Gastrocnemius medialis (tissue), 4 donors: ENCODE data around the gene HDAC4. TPM values are rescaled to one million over a fixed set of nuclear protein-coding genes. Genes with fewer than 3 reads are reported as not detected.

Source experiments
- ATAC-seq, 2 donors: fragments of 150-250 bp; one replicate each; pipeline ENCODE4 v1.9.1; 2016
- DNase-seq, 2 donors: peaks; one replicate each; pipeline ENCODE4 v3.0.0-alpha.2; 2019
- H3K27ac ChIP-seq, 4 donors: fragments of 200-600 bp; sonication (generic); 1 replicate in 1 of 4; 2 replicates in 3 of 4; pipeline ENCODE4 v1.5.1; 2016 to 2018; ENCODE audit warnings: mild to moderate bottlenecking in 2 of 4, moderate library complexity in 1 of 4
- H3K27me3 ChIP-seq, 3 donors: fragments of 200-600 bp; sonication (generic) in 2 of 3; 1 replicate in 1 of 3; 2 replicates in 2 of 3; pipeline versions ENCODE4 v1.5.1 to v1.6.0; 2016 to 2019; ENCODE audit warnings: mild to moderate bottlenecking in 1 of 3, moderate library complexity in 1 of 3
- H3K36me3 ChIP-seq, 2 donors: fragments of 200-600 bp; sonication (generic) in 1 of 2; one replicate each; pipeline ENCODE4 v1.5.1; 2017 to 2018
- H3K4me1 ChIP-seq, 2 donors: fragments of 200-600 bp; sonication (generic) in 1 of 2; one replicate each; pipeline ENCODE4 v1.5.1; 2016 to 2017; ENCODE audit warnings: mild to moderate bottlenecking in 2 of 2
- H3K4me3 ChIP-seq, 4 donors: fragments of 200-600 bp; sonication (generic) in 3 of 4; 1 replicate in 1 of 4; 2 replicates in 3 of 4; pipeline ENCODE4 v1.5.1; 2016 to 2019; ENCODE audit warnings: mild to moderate bottlenecking in 2 of 4
- H3K9me3 ChIP-seq, 3 donors: fragments of 200-600 bp; sonication (generic) in 2 of 3; 1 replicate in 1 of 3; 2 replicates in 2 of 3; pipeline ENCODE4 v1.5.1; 2016 to 2019
- POLR2A ChIP-seq, 2 donors: fragments of 450-650 bp; IDR thresholded peaks; one replicate each; pipeline ENCODE4 v1.6.1; 2017; ENCODE audit warnings: antibody characterized with exemption in 2 of 2, mild to moderate bottlenecking in 2 of 2, moderate library complexity in 2 of 2
- in situ Hi-C, 4 donors: fragments of 200-750 bp; cut with MboI; loops; one replicate each; pipeline versions ENCODE4 v1.15.0 to v1.8.0; 2017; ENCODE audit warnings: low sequenced_read_pairs in 4 of 4
- intact Hi-C: fragments of 100-400 bp; cut with DNase I; formaldehyde crosslinking; loops from one replicate; pipeline ENCODE4 v1.15.1; 2023; ENCODE audit warnings: low total_unique reads
- total RNA-seq, 4 donors: library from RNA; depleted of rRNA; stranded (reverse); fragments of >200 nt; gene quantifications; one replicate each; pipeline versions ENCODE4 v1.1.0 to v1.2.3, GENCODE V29; 2016
- TF ChIP-seq, protein P1 (sequence below), 5 experiments: fragments of 450-650 bp in 3 of 5; fragments of 200-600 bp in 2 of 5; sonication (generic) in 2 of 5; IDR thresholded peaks in 4 of 5; conservative IDR thresholded peaks in 1 of 5; 1 replicate in 4 of 5; 2 replicates in 1 of 5; pipeline ENCODE4 v1.5.1; 2016 to 2019; ENCODE audit warnings: antibody characterized with exemption in 5 of 5, mild to moderate bottlenecking in 3 of 5, moderate library complexity in 3 of 5

The HDAC4 gene
- total RNA-seq, 4 donors from 2014 or later = 23.6 to 257 (median 119) TPM

- TF ChIP-seq POLR2A (IDR thresholded peaks at IDR 0.05) = no peak
- TF ChIP-seq, protein P1, sequence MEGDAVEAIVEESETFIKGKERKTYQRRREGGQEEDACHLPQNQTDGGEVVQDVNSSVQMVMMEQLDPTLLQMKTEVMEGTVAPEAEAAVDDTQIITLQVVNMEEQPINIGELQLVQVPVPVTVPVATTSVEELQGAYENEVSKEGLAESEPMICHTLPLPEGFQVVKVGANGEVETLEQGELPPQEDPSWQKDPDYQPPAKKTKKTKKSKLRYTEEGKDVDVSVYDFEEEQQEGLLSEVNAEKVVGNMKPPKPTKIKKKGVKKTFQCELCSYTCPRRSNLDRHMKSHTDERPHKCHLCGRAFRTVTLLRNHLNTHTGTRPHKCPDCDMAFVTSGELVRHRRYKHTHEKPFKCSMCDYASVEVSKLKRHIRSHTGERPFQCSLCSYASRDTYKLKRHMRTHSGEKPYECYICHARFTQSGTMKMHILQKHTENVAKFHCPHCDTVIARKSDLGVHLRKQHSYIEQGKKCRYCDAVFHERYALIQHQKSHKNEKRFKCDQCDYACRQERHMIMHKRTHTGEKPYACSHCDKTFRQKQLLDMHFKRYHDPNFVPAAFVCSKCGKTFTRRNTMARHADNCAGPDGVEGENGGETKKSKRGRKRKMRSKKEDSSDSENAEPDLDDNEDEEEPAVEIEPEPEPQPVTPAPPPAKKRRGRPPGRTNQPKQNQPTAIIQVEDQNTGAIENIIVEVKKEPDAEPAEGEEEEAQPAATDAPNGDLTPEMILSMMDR (IDR thresholded peaks at IDR 0.05 in 4 of 5, conservative IDR thresholded peaks at IDR 0.05 in 1 of 5) = no peak
- no peaks in the 10 kb centered on the region for H3K27me3 ChIP-seq
- no peaks in the 10 kb centered on the region for H3K36me3 ChIP-seq
- in situ Hi-C loops (no loop called here), intact Hi-C loops (no loop called here)
- H3K27ac ChIP-seq = peak overlapping the region in 1 of 4 donors; percentile 8
- ATAC-seq (no peak), DNase-seq (peak in 1 of 2 donors; percentile 16)
- peaks cover 30 to 52% of the 10 kb centered on the region in 2 donors for H3K4me1 ChIP-seq
- no peak overlapping the region for H3K4me3 ChIP-seq
- H3K9me3 ChIP-seq = no peaks in the 10 kb centered on the region
Observed at GRCh38 chr2:239394346-239394945, 6.4 kb downstream of the HDAC4 start.

GRCh38 chr2:239393941-239394340 is 6.9 kb downstream of the HDAC4 start:
- Histone ChIP-seq H3K4me3 (no peak overlapping the region), H3K4me1 (peaks cover 24 to 47% of the 10 kb centered on the region in 2 donors), H3K9me3 (no peaks in the 10 kb centered on the region), H3K27me3 (no peaks in the 10 kb centered on the region), H3K27ac (no peak overlapping the region), H3K36me3 (no peaks in the 10 kb centered on the region)
- no peak for ATAC-seq
- intact Hi-C loops (no loop called here), in situ Hi-C loops (no loop called here)
- TF ChIP-seq POLR2A (IDR thresholded peaks at IDR 0.05) = no peak
- TF ChIP-seq, protein P1 (IDR thresholded peaks at IDR 0.05 in 4 of 5, conservative IDR thresholded peaks at IDR 0.05 in 1 of 5) = no peak
- no peak for DNase-seq

DNA sequence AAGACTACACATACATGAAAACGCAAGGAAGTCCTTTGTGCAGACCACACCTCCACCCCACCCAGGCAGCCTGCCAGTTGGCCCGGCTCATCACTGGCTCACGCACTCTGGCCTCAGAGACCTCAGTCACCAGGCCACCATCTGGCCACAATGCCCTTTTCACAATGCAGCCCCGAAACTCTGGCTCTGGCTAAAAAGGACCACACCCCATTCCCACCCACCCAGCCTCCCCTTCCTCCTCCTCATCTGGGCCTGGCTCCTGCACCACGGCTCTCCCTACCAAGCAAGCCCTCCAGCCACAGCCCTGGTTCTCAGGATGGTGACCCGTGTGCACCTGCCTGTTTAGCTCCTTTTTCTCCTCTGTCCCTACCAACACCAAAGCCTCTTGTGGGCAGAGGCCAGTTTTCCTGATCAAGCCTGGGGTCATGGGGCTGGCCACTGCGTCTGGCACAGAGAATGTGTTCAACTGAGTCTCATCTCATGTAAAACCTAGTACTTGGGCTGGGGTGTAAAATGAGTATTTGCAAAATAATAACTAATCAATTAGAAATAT is 7.4 kb downstream of the HDAC4 start:
- no peaks in the 10 kb centered on the region for H3K27me3 ChIP-seq
- ATAC-seq (no peak), DNase-seq (peak in 1 of 2 donors; percentile 29)
- no peaks in the 10 kb centered on the region for H3K36me3 ChIP-seq
- H3K27ac ChIP-seq = no peak overlapping the region
- TF ChIP-seq, protein P1 (IDR thresholded peaks at IDR 0.05 in 4 of 5, conservative IDR thresholded peaks at IDR 0.05 in 1 of 5) = no peak
- no peak for TF ChIP-seq POLR2A (IDR thresholded peaks at IDR 0.05)
- intact Hi-C loops = no loop called here
- in situ Hi-C loops = no loop called here
- no peak overlapping the region for H3K4me3 ChIP-seq
- H3K4me1 ChIP-seq = peaks cover 21 to 43% of the 10 kb centered on the region in 2 donors
- H3K9me3 ChIP-seq = no peaks in the 10 kb centered on the region

GRCh38 chr2:239392688-239393387 is 8.0 kb downstream of the HDAC4 start:
- Histone ChIP-seq H3K4me3 (no peak overlapping the region), H3K27me3 (no peaks in the 10 kb centered on the region), H3K27ac (no peak overlapping the region), H3K9me3 (no peaks in the 10 kb centered on the region), H3K36me3 (no peaks in the 10 kb centered on the region), H3K4me1 (peaks cover 21 to 37% of the 10 kb centered on the region in 2 donors)
- intact Hi-C loops (no loop called here), in situ Hi-C loops (no loop called here)
- peak in 1 of 2 donors; percentile 10 for DNase-seq
- no peak for TF ChIP-seq POLR2A (IDR thresholded peaks at IDR 0.05)
- TF ChIP-seq, protein P1 (IDR thresholded peaks at IDR 0.05 in 4 of 5, conservative IDR thresholded peaks at IDR 0.05 in 1 of 5) = no peak
- ATAC-seq = no peak
